Iris pigment epithelial cell (primary cell): ENCODE results near the gene KRT28.
"Not testable (repeated sequence)": the region's sequence is repeated elsewhere in the genome, so short reads cannot be mapped to it uniquely, and the experiment has no call there.

Experiments used
- DNase-seq: peaks from one replicate; pipeline ENCODE4 v3.0.0-alpha.2; 2011; ENCODE audit warnings: low read depth

KRT28 gene

GRCh38 chr17:40818733-40819527 lies 19.2 kb upstream of the KRT28 start:
- peak; percentile 88 for DNase-seq

GRCh38 chr17:40818343-40818732 lies 18.6 kb upstream of the KRT28 start:
- DNase-seq, result no peak

- DNase-seq, result no peak
Measured at GRCh38 chr17:40817103-40817682, 17.4 kb upstream of the KRT28 start.

- no peak for DNase-seq
Measured at GRCh38 chr17:40816569-40816968, 16.8 kb upstream of the KRT28 start.

- DNase-seq, result no peak
Measured at GRCh38 chr17:40815381-40815780, 15.6 kb upstream of the KRT28 start.

- DNase-seq, result not testable (repeated sequence)
Measured at GRCh38 chr17:40814657-40815056, 14.9 kb upstream of the KRT28 start.

- DNase-seq, result peak; percentile 37
Measured at GRCh38 chr17:40813804-40814203, 14.0 kb upstream of the KRT28 start.

- DNase-seq, result no peak
Measured at GRCh38 chr17:40812639-40813038, 12.9 kb upstream of the KRT28 start.

- DNase-seq, result peak; percentile 23
Measured at GRCh38 chr17:40810494-40810893, 10.7 kb upstream of the KRT28 start.

GRCh38 chr17:40809721-40810421 lies 10.1 kb upstream of the KRT28 start:
- DNase-seq, result no peak

GRCh38 chr17:40806131-40806530 lies 6.4 kb upstream of the KRT28 start:
- DNase-seq, result no peak

GRCh38 chr17:40803617-40804082 lies 3.9 kb upstream of the KRT28 start:
- peak; percentile 72 for DNase-seq

- no peak for DNase-seq
Measured at GRCh38 chr17:40801157-40801556, 1.4 kb upstream of the KRT28 start.

GRCh38 chr17:40800381-40800780 lies 622 bp upstream of the KRT28 start:
- no peak for DNase-seq

GRCh38 chr17:40796846-40797245 lies 2.9 kb downstream of the KRT28 start:
- DNase-seq, result no peak

- no peak for DNase-seq
Measured at GRCh38 chr17:40795019-40795667, 4.6 kb downstream of the KRT28 start.

GRCh38 chr17:40794466-40794865 lies 5.3 kb downstream of the KRT28 start:
- DNase-seq, result no peak

GRCh38 chr17:40793832-40794231 lies 5.9 kb downstream of the KRT28 start:
- DNase-seq, result no peak

GRCh38 chr17:40791787-40792436 lies 7.8 kb downstream of the KRT28 start:
- peak; percentile 45 for DNase-seq

GRCh38 chr17:40791111-40791510 lies 8.6 kb downstream of the KRT28 start:
- DNase-seq, result no peak

- DNase-seq, result no peak
Measured at GRCh38 chr17:40782450-40782849, 17.3 kb downstream of the KRT28 start, which contains the start of gene KRT27. TSS of gene KRT27 (minus strand) at chr17:40782550. CDS start at chr17:40782493, 57 bp downstream.
